MCF 10A (cell line): Measurements from ENCODE around the gene PTPDC1. TPM values are rescaled to one million over a fixed set of nuclear protein-coding genes. Genes with fewer than 3 reads are reported as not detected.

ENCODE experiments used
- BruUV-seq: library from RNA; stranded (reverse); fragments of 400-500 nt; replicated peaks from 2 replicates; lab custom pipeline; 2021; lab: Mats Ljungman, UMichigan
- CTCF ChIA-PET: fragments of 300-600 bp; sonication (Branson Sonifier 250); formaldehyde crosslinking; extraction: SDS; loops from one replicate; lab custom pipeline; 2021; ENCODE audit warnings: antibody characterized with exemption, inconsistent platforms; lab: Yijun Ruan, JAX
- POLR2A ChIA-PET: fragments of 300-600, 350-650 bp; sonication (Branson Sonifier 250); formaldehyde crosslinking; extraction: SDS; loops from one replicate; lab custom pipeline; 2020; ENCODE audit warnings: antibody characterized with exemption, inconsistent platforms; lab: Yijun Ruan, JAX
- DNase-seq: peaks from one replicate; pipeline ENCODE4 v3.0.0-alpha.2; 2018; ENCODE audit not compliant: unreplicated experiment
- H3K27ac Mint-ChIP-seq: one replicate; pipeline ENCODE4 v1.8.0; 2022; ENCODE audit warnings: mild to moderate bottlenecking, low read depth, mixed read lengths; ENCODE audit not compliant: unreplicated experiment
- H3K27me3 Mint-ChIP-seq: one replicate; pipeline ENCODE4 v1.8.0; 2022; ENCODE audit warnings: mixed read lengths; ENCODE audit not compliant: insufficient read depth, unreplicated experiment
- H3K36me3 Mint-ChIP-seq: one replicate; pipeline ENCODE4 v1.8.0; 2022; ENCODE audit warnings: mild to moderate bottlenecking, moderate library complexity, mixed read lengths; ENCODE audit not compliant: insufficient read depth, unreplicated experiment
- H3K4me1 Mint-ChIP-seq: one replicate; pipeline ENCODE4 v1.8.0; 2022; ENCODE audit warnings: mixed read lengths; ENCODE audit not compliant: insufficient read depth, unreplicated experiment
- H3K4me3 Mint-ChIP-seq: one replicate; pipeline ENCODE4 v1.8.0; 2022; ENCODE audit warnings: mild to moderate bottlenecking, moderate library complexity, mixed read lengths; ENCODE audit not compliant: unreplicated experiment
- H3K9me3 Mint-ChIP-seq: one replicate; pipeline ENCODE4 v1.8.0; 2022; ENCODE audit warnings: mixed read lengths; ENCODE audit not compliant: unreplicated experiment
- intact Hi-C: fragments of 100-400 bp; cut with micrococcal nuclease; formaldehyde crosslinking; loops from 2 replicates; pipeline ENCODE4 v1.14.1; 2022
- total RNA-seq: library from RNA; stranded (reverse); gene quantifications from 2 replicates; pipeline ENCODE4 v1.2.3, GENCODE V29; 2022
- TF ChIP-seq, protein P1 (sequence below): fragments of 200-600 bp; IDR thresholded peaks from one replicate; pipeline ENCODE4 v1.8.0; 2022; ENCODE audit warnings: antibody characterized with exemption, mild to moderate bottlenecking; ENCODE audit not compliant: unreplicated experiment

Gene PTPDC1
- total RNA-seq, 1 experiment from 2014 or later = 42.2 TPM

- no peak for DNase-seq
- Mint-ChIP-seq H3K9me3 (peaks cover 7% of the 10 kb centered on the region), H3K4me3 (no peak overlapping the region), H3K4me1 (peaks cover 12% of the 10 kb centered on the region), H3K36me3 (no peaks in the 10 kb centered on the region), H3K27ac (no peak overlapping the region), H3K27me3 (no peaks in the 10 kb centered on the region)
- intact Hi-C loops = no loop called here
- POLR2A ChIA-PET = interaction anchor here (9.4 kb wide), 1 partner anchor 14 kb away, joined by 196 read pairs; no protein-coding TSS in a partner anchor
- TF ChIP-seq, protein P1, sequence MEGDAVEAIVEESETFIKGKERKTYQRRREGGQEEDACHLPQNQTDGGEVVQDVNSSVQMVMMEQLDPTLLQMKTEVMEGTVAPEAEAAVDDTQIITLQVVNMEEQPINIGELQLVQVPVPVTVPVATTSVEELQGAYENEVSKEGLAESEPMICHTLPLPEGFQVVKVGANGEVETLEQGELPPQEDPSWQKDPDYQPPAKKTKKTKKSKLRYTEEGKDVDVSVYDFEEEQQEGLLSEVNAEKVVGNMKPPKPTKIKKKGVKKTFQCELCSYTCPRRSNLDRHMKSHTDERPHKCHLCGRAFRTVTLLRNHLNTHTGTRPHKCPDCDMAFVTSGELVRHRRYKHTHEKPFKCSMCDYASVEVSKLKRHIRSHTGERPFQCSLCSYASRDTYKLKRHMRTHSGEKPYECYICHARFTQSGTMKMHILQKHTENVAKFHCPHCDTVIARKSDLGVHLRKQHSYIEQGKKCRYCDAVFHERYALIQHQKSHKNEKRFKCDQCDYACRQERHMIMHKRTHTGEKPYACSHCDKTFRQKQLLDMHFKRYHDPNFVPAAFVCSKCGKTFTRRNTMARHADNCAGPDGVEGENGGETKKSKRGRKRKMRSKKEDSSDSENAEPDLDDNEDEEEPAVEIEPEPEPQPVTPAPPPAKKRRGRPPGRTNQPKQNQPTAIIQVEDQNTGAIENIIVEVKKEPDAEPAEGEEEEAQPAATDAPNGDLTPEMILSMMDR = no peak
- CTCF ChIA-PET = no interaction called here
- BruUV-seq = no TSS peak
Observed at GRCh38 chr9:94153905-94154304, 69.6 kb downstream of the PTPDC1 start.

GRCh38 chr9:94156348-94157049 lies 72.2 kb downstream of the PTPDC1 start:
- peaks cover 17% of the 10 kb centered on the region for H3K4me1 Mint-ChIP-seq
- H3K27me3 Mint-ChIP-seq = no peaks in the 10 kb centered on the region
- ChIA-PET CTCF (interaction anchor here (1.2 to 2.3 kb wide), 3 partner anchors 21 to 92 kb away, joined by 5 read pairs; no protein-coding TSS in a partner anchor), POLR2A (interaction anchor here (1.0 to 9.4 kb wide), 6 partner anchors 9 to 60 kb away, joined by 3 to 196 read pairs (median 15); no protein-coding TSS in a partner anchor)
- BruUV-seq = no TSS peak
- peaks cover 7% of the 10 kb centered on the region for H3K9me3 Mint-ChIP-seq
- no peaks in the 10 kb centered on the region for H3K36me3 Mint-ChIP-seq
- peak overlapping the region; percentile 96 for H3K27ac Mint-ChIP-seq
- H3K4me3 Mint-ChIP-seq = no peak overlapping the region
- TF ChIP-seq, protein P1 = no peak
- intact Hi-C loops = no loop called here
- DNase-seq = no peak

GRCh38 chr9:94157050-94157801 lies 73.0 kb downstream of the PTPDC1 start:
- no peaks in the 10 kb centered on the region for H3K36me3 Mint-ChIP-seq
- H3K4me1 Mint-ChIP-seq = peaks cover 17% of the 10 kb centered on the region
- ChIA-PET POLR2A (interaction anchor here (0.7 to 9.4 kb wide), 10 partner anchors 10 to 653 kb away, joined by 3 to 196 read pairs (median 4); no protein-coding TSS in a partner anchor), CTCF (interaction anchor here (0.7 to 2.9 kb wide), 7 partner anchors 12 to 144 kb away, joined by 3 to 9 read pairs (median 5); no protein-coding TSS in a partner anchor)
- no peak overlapping the region for H3K4me3 Mint-ChIP-seq
- intact Hi-C loops = no loop called here
- H3K27ac Mint-ChIP-seq = peak overlapping the region; percentile 96
- TF ChIP-seq, protein P1 = no peak
- DNase-seq = peak; percentile 93
- H3K9me3 Mint-ChIP-seq = peaks cover 7% of the 10 kb centered on the region
- BruUV-seq = no TSS peak
- no peaks in the 10 kb centered on the region for H3K27me3 Mint-ChIP-seq

Other genes starting within 250 kb of the PTPDC1 start
- gene BARX1, start 129.1 kb upstream of the PTPDC1 start, total RNA-seq = 0.23 TPM in 1 of 2 replicates, not detected in the other
- 3.9 and 4.6 TPM in 2 replicates for gene ZNF169, start 174.8 kb downstream of the PTPDC1 start, total RNA-seq
- not detected in 2 replicates for gene NUTM2F, start 244.2 kb downstream of the PTPDC1 start, total RNA-seq